GM12878 (cell line): ENCODE results near the gene POLD2. TPM values are rescaled to one million over a fixed set of nuclear protein-coding genes. Genes with fewer than 3 reads are reported as not detected.

Experiments
- NBN ChIP-seq: fragments of 450-650 bp; IDR thresholded peaks from 2 replicates; pipeline ENCODE4 v1.6.1; 2016
- NFXL1 ChIP-seq: fragments of 450-650 bp; IDR thresholded peaks from 2 replicates; pipeline ENCODE4 v1.6.1; 2017; ENCODE audit warnings: antibody characterized with exemption, mild to moderate bottlenecking, borderline replicate concordance
- NFYB ChIP-seq: IDR thresholded peaks from 2 replicates; pipeline ENCODE4 v1.6.1; 2011; ENCODE audit warnings: low read depth, mild to moderate bottlenecking, low read length, improper control_type of control experiment, moderate library complexity; ENCODE audit not compliant: insufficient read depth
- NKRF ChIP-seq: fragments of 450-650 bp; conservative IDR thresholded peaks from 2 replicates; pipeline ENCODE4 v1.6.1; 2017; ENCODE audit warnings: mild to moderate bottlenecking, moderate library complexity
- RAD21 ChIP-seq: IDR thresholded peaks from 2 replicates; pipeline ENCODE4 v1.6.1; 2011; ENCODE audit warnings: mild to moderate bottlenecking, low read depth, low read length, moderate library complexity; ENCODE audit not compliant: insufficient read depth
- RAD51 ChIP-seq: fragments of 450-650 bp; IDR thresholded peaks from 2 replicates; pipeline ENCODE4 v1.6.1; 2016; ENCODE audit warnings: moderate library complexity, mild to moderate bottlenecking, inconsistent platforms
- TAF1 ChIP-seq: IDR thresholded peaks from 2 replicates; pipeline ENCODE4 v1.6.1; 2011; ENCODE audit warnings: mild to moderate bottlenecking, low read depth, low read length, borderline replicate concordance
- TCF3 ChIP-seq: IDR thresholded peaks from 2 replicates; pipeline ENCODE4 v1.6.1; 2012; ENCODE audit warnings: low read depth, mild to moderate bottlenecking, low read length, borderline replicate concordance; ENCODE audit not compliant: insufficient read depth
- YY1 ChIP-seq: IDR thresholded peaks from 2 replicates; pipeline ENCODE4 v1.6.1; 2011; ENCODE audit warnings: low read depth, mild to moderate bottlenecking, low read length
- ZNF384 ChIP-seq: IDR thresholded peaks from 2 replicates; pipeline ENCODE4 v1.6.1; 2012; ENCODE audit warnings: low read depth, mild to moderate bottlenecking, low read length, improper control_type of control experiment, borderline replicate concordance
- polyA plus RNA-seq, 11 experiments: library from polyadenylated mRNA; depleted of rRNA in 4 of 11; unstranded in 6 of 11; stranded (reverse) in 5 of 11; fragments of >200 nt; fragmentation: Nextera tagmentation in 4 of 11; fragmentation: Illumina TruSeq in 1 of 11; extraction: Ambion mirVana in 4 of 11; extraction: Trizol in 1 of 11; gene quantifications; 1 replicate in 1 of 11; 2 replicates in 10 of 11; pipeline versions ENCODE4 v1.2.1 to v1.2.3, GENCODE V29; 2011 to 2016; ENCODE audit warnings: inconsistent platforms in 2 of 11, missing spikeins in 2 of 11, low read depth in 1 of 11
- total RNA-seq, 4 experiments: library from RNA; depleted of rRNA in 3 of 4; stranded (reverse); fragments of >200 nt in 3 of 4; fragmentation: Illumina TruSeq in 1 of 4; extraction: Trizol in 1 of 4; gene quantifications; 2 replicates each; pipeline versions ENCODE4 v1.2.1 to v1.2.3, GENCODE V29; 2013 to 2021
- TF ChIP-seq, protein P1 (sequence below): IDR thresholded peaks from 2 replicates; pipeline ENCODE4 v1.6.1; 2011; ENCODE audit warnings: borderline replicate concordance, low read depth, mild to moderate bottlenecking, moderate library complexity, mixed read lengths, low read length; ENCODE audit not compliant: insufficient read depth; ENCODE audit errors: extremely low read length

Gene POLD2
- total and polyA plus RNA-seq, 10 of the 15 experiments (the other 5 are each of a cell fraction or from before 2014, with no cell fraction given) = 19.1 to 287 (median 169) TPM

GRCh38 chr7:44081266-44081748 lies 42.0 kb downstream of the POLD2 start (continued):
- TF ChIP-seq NKRF (peak; percentile 40; the same call in 1 of the 2 replicates), TAF1 (peak; percentile 50; the same call in 1 of the 2 replicates), TCF3 (no peak), ZNF384 (peak; percentile 21; the same call in 1 of the 2 replicates), NBN (peak; percentile 59; the same call in 1 of the 2 replicates), YY1 (peak; percentile 96), RAD21 (peak; percentile 10; the same call in 1 of the 2 replicates), NFYB (no peak), RAD51 (peak; percentile 50; the same call in 1 of the 2 replicates), NFXL1 (no peak)
- TF ChIP-seq, protein P1, sequence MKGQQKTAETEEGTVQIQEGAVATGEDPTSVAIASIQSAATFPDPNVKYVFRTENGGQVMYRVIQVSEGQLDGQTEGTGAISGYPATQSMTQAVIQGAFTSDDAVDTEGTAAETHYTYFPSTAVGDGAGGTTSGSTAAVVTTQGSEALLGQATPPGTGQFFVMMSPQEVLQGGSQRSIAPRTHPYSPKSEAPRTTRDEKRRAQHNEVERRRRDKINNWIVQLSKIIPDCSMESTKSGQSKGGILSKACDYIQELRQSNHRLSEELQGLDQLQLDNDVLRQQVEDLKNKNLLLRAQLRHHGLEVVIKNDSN = no peak
- TF ChIP-seq, all 136 proteins: peak for 11
